Keratinocyte (primary cell): Measurements from ENCODE around the gene PRICKLE3.

Experiments used
- EZH2 ChIP-seq: IDR thresholded peaks from one replicate; pipeline ENCODE4 v1.6.1; 2012; ENCODE audit warnings: inconsistent platforms, mild to moderate bottlenecking, low read length, moderate library complexity
- TF ChIP-seq, protein P1 (sequence below), 3 experiments: IDR thresholded peaks in 1 of 3; conservative IDR thresholded peaks in 1 of 3; optimal IDR thresholded peaks in 1 of 3; 2 replicates in 2 of 3; 3 replicates in 1 of 3; pipeline versions ENCODE3 to v1.5.1; 2011; ENCODE audit warnings: low read length in 3 of 3, mild to moderate bottlenecking in 3 of 3, moderate library complexity in 2 of 3, control low read depth in 1 of 3, inconsistent platforms in 1 of 3; ENCODE audit not compliant: insufficient read depth in 2 of 3; ENCODE audit errors: extremely low read depth in 1 of 3

- TF ChIP-seq, protein P1, sequence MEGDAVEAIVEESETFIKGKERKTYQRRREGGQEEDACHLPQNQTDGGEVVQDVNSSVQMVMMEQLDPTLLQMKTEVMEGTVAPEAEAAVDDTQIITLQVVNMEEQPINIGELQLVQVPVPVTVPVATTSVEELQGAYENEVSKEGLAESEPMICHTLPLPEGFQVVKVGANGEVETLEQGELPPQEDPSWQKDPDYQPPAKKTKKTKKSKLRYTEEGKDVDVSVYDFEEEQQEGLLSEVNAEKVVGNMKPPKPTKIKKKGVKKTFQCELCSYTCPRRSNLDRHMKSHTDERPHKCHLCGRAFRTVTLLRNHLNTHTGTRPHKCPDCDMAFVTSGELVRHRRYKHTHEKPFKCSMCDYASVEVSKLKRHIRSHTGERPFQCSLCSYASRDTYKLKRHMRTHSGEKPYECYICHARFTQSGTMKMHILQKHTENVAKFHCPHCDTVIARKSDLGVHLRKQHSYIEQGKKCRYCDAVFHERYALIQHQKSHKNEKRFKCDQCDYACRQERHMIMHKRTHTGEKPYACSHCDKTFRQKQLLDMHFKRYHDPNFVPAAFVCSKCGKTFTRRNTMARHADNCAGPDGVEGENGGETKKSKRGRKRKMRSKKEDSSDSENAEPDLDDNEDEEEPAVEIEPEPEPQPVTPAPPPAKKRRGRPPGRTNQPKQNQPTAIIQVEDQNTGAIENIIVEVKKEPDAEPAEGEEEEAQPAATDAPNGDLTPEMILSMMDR (optimal IDR thresholded peaks at IDR 0.05 in 1 of 3, IDR thresholded peaks at IDR 0.05 in 1 of 3, conservative IDR thresholded peaks at IDR 0.05 in 1 of 3; ENCODE audit: extremely low read depth in 1 of 3, insufficient read depth in 2 of 3, low read length in 3 of 3), result no peak
- no peak for TF ChIP-seq EZH2
These were observed 23.5 kb upstream of the PRICKLE3 start for GRCh38 chrX:49209434-49210251.
